VCaP (cell line): ENCODE results near the gene LNX1.

ENCODE experiments used
- H3K27ac ChIP-seq: fragments of 450-650 bp; 2 replicates; pipeline ENCODE4 v1.5.1; 2017
- TF ChIP-seq, protein P1 (sequence below): fragments of 450-650 bp; conservative IDR thresholded peaks from 2 replicates; pipeline ENCODE4 v1.5.1; 2017; ENCODE audit warnings: mild to moderate bottlenecking, moderate library complexity

Gene LNX1

DNA sequence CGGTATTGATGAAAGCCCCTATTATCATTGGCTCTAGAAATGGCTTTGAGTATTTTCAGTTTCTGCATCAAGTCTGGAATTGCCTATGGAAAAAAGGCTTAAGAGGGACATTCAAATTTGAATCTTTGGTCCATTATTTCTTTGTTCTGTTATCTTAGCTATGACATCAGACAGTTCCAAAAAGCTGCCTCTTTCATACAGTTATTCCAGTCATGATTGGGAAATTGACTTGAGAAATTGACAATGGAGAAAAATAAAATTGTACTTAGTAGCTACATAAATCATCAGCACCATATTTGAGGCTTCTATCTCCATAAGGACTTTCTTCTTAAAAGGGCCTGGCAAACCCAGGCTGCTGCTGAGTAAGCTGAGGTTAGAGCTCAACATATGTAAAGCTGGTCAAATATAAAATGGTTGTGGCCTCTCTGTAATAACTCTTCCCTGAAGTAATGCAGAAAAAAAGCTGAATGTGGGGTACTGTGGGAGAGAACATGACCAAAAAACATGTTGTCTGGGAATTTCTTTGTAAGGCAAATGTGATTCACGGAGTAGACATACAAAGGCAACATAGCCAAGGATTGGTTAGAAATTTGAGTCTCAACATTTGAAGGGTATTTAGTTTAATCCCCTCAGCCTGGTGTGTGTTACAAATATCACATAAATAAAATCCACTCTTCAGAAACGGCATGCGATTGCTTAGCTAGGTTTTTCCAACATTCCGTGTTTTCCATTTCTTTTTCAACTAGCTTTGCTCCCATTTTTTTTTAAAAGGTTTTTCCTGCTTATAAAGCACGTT, 100.9 kb downstream of the LNX1 start:
- H3K27ac ChIP-seq, result no peak overlapping the region
- TF ChIP-seq, protein P1, sequence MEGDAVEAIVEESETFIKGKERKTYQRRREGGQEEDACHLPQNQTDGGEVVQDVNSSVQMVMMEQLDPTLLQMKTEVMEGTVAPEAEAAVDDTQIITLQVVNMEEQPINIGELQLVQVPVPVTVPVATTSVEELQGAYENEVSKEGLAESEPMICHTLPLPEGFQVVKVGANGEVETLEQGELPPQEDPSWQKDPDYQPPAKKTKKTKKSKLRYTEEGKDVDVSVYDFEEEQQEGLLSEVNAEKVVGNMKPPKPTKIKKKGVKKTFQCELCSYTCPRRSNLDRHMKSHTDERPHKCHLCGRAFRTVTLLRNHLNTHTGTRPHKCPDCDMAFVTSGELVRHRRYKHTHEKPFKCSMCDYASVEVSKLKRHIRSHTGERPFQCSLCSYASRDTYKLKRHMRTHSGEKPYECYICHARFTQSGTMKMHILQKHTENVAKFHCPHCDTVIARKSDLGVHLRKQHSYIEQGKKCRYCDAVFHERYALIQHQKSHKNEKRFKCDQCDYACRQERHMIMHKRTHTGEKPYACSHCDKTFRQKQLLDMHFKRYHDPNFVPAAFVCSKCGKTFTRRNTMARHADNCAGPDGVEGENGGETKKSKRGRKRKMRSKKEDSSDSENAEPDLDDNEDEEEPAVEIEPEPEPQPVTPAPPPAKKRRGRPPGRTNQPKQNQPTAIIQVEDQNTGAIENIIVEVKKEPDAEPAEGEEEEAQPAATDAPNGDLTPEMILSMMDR, result no peak

DNA sequence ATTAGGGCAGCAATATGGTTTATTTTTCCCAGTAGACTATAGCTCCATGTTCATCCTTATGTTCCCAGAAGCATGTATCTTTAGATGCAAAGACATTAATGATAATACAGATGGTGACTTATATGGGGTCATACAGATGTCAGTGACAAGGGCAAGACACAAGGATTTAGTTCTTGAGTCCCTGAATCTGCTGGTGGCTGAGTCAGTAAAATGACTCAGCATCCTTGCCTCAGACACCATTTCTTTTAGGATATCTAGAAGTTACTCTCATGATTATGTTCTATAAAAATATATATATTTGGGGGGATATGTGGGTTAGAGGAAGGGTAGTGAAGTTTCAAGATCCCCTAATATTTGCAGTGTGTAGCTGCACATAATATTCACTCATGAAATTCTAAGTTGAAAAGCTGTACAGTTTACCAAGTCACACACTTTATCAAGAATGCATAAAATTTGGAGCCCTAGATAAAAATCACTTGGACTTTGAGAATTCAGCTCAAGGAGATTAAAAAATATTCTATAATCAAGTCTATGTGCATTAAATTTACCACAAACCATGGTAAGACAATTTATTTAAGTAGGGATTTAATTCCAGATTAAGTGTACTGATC, 101.9 kb downstream of the LNX1 start:
- TF ChIP-seq, protein P1, result no peak
- H3K27ac ChIP-seq, result no peak overlapping the region

DNA sequence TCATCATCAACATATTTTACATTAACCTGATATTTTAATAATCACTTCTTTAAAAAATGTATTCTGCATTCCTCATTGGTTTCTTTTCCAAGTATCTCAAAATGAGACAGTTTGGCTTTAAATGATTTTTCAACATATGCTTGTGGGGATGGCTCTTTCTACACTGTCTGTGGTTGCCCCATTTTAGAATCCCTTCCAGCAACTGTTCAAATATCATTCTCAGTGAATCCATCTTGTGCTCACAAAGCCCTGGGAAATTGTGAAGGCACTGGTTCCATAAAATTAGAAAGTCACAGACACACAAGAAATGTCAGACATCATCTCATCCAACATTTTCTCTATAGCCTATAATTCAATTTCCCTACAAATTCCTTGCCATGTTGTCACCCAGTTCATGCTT, 103.5 kb downstream of the LNX1 start:
- TF ChIP-seq, protein P1, result no peak
- no peak overlapping the region for H3K27ac ChIP-seq

DNA sequence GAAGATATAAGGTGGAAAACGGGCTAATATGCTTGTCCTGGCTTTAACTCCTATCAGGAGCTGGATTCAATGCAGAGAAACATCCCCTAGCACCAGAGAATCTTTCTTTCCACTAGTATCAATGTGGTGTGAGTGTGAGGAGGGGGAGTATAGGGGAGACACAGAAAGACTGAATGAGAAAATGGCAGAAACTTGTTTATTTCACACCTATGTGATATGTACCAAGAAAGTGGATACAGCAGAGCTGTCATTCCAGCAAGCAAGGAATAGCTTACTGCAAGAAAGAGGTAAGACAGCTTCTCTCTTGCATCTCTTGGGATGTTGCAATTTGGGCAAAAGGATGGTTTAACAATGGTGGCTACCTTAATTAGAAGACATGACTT, 105.6 kb downstream of the LNX1 start:
- peak overlapping the region; percentile 52 for H3K27ac ChIP-seq
- TF ChIP-seq, protein P1, result no peak

DNA sequence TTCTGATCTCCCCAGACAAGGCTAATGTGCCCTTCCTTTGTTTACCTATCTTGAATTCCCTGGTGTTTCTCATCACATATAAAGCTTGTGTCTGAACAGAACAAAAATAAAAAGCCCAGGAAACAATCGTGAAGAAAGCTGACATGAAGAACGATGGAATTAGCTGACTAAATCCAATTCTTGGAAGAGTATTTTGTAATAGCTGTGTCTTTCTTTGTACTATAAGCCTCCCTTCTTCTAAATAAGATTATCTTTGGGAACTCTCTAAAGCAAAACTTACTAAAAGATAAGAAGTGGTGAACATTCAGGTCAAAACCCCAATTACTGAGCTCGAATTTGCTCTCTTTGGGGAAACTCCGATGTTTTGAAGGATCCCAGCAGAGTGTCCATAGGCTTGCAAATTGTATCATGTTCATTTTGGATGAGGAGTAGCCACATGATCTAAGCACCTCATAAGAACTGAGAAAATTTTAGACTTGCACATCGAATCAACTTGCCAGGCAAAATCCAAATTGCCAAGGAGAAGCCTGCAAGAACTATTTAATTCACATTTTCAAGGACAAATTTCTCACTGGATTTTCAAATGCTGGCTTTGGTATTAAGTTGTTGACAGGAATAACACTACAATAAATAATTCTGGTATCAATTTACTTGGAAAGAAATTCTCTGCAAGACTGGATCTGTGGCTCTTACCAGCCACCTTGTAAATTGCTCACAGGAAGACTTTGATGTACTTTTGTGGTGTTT, 106.2 kb downstream of the LNX1 start:
- TF ChIP-seq, protein P1, result no peak
- peak overlapping the region; percentile 52 for H3K27ac ChIP-seq

DNA sequence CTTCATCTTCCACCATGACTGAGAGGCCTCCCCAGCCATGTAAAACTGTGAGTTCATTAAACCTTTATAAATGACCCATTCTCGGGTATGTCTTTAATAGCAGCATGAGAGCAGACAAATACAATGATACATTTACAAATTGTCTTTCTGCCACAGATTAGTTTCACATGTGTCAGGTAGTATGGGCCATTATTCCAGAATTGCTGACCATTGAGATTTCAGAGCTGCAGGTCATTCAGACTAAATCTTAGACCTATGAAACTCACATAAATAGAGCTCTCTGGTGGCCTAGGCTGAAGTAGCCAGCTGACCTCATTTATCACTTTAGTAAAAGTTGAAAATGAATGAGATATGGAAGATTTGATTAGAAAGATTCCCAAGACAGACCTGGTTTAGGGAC, 108.0 kb downstream of the LNX1 start:
- TF ChIP-seq, protein P1, result no peak
- no peak overlapping the region for H3K27ac ChIP-seq

DNA sequence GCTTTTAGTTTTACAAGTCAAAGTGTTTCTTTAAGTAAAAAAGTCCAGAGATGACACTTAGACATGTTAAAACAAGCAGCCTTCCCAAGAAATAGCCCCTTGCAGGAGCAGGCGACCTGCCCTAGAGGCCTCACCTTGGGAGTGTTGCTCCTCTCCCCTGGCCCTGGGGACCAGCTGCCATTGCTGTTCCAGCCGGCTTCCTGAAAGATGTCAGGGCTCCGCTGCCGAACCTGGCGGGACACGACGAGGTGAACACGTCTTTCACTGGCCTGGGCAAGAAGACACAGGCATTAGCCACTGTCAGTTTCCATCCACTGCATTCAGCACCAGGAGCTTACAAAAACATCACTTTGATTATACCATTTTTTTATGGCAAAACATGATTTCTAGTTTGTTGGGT, 109.7 kb downstream of the LNX1 start:
- TF ChIP-seq, protein P1, result no peak
- H3K27ac ChIP-seq, result no peak overlapping the region
